GM10847 (cell line): ENCODE data around the gene LGALS7.

ENCODE experiments used
- POLR2A ChIP-seq: IDR thresholded peaks from 2 replicates; pipeline ENCODE4 v1.6.1; 2011; ENCODE audit not compliant: insufficient read length; ENCODE audit errors: extremely low read depth

The LGALS7 gene

GRCh38 chr19:38729653-38730469, 43.5 kb downstream of the LGALS7 start:
- no peak for TF ChIP-seq POLR2A

- TF ChIP-seq POLR2A = no peak
These were observed 44.4 kb downstream of the LGALS7 start for GRCh38 chr19:38728752-38729541.

- TF ChIP-seq POLR2A = no peak
These were observed 45.3 kb downstream of the LGALS7 start for GRCh38 chr19:38727868-38728660.

- no peak for TF ChIP-seq POLR2A
These were observed 45.9 kb downstream of the LGALS7 start for GRCh38 chr19:38727306-38727867.

GRCh38 chr19:38726761-38727301, 46.5 kb downstream of the LGALS7 start:
- TF ChIP-seq POLR2A = no peak

- no peak for TF ChIP-seq POLR2A
These were observed 47.0 kb downstream of the LGALS7 start for GRCh38 chr19:38726284-38726673.

GRCh38 chr19:38725469-38726283, 47.6 kb downstream of the LGALS7 start:
- no peak for TF ChIP-seq POLR2A

- no peak for TF ChIP-seq POLR2A
These were observed 49.1 kb downstream of the LGALS7 start for GRCh38 chr19:38723990-38724854.

- TF ChIP-seq POLR2A = no peak
These were observed 49.7 kb downstream of the LGALS7 start for GRCh38 chr19:38723606-38723965.

GRCh38 chr19:38722947-38723605, 50.2 kb downstream of the LGALS7 start:
- TF ChIP-seq POLR2A = no peak

- no peak for TF ChIP-seq POLR2A
These were observed 51.1 kb downstream of the LGALS7 start for GRCh38 chr19:38721979-38722773.

- no peak for TF ChIP-seq POLR2A
These were observed 51.8 kb downstream of the LGALS7 start for GRCh38 chr19:38721496-38721895.
